Activated CD8-positive, alpha-beta memory T cell treated with anti-CD3 and anti-CD28 coated beads, Interleukin-2, amount 50 U/mL, for 24 hours (primary cell): ENCODE measurements around the gene GPR161.
A peak's percentile ranks its signal among the peaks of the same experiment; 100 is the strongest.

ENCODE experiments used
- DNase-seq: peaks from one replicate; pipeline ENCODE4 v3.0.0-alpha.2; 2020; ENCODE audit errors: extremely low read depth

GPR161 gene

GRCh38 chr1:168146626-168147025 is 9.9 kb upstream of the GPR161 start:
- DNase-seq = no peak

- no peak for DNase-seq
These were observed 9.4 kb upstream of the GPR161 start for GRCh38 chr1:168146160-168146539.

- peak; percentile 57 for DNase-seq
These were observed 8.7 kb upstream of the GPR161 start for GRCh38 chr1:168145184-168146159.

DNA sequence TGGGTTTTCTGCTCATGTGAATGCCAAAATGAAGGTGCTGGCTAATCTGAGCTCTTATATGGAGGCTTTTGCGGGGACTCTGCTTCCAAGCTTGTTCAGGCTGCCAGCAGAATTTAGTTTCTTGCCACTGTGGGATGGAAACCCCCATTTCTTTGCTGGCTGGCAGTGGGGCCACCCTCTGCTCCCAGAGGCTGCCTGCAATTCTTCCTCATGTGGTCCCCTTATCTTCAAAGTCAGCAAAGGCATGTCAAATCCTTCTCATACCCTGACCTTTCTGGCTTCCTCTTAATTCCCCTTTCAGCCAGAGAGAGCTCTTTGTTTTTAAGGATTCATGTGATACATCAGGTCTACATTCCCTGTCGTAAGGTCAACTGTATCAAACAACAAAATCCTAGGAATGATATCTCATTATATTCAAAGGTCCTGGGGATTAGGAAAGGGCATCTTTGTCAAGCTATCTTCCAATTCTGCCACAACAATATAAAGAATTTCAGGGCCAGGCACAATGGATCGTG is 5.2 kb upstream of the GPR161 start:
- DNase-seq = no peak

DNA sequence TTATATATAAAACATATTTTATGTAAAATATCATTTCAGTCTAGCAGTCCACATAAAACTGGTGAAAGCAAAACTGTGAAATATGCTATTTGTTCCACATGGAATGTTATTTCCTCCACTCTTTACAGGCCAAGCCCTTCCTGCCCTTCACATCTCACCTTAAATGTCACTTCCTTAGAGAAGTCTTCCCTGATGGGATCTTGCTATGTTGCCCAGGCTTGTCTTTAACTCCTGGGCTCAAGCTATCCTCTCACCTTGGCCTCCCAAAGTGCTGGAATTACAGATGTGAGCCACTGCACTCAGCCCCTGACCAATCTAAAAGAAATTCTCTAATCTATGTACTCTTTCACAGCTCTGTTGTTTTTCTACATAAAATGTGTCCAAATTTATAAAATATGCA is 2.3 kb upstream of the GPR161 start:
- no peak for DNase-seq

DNA sequence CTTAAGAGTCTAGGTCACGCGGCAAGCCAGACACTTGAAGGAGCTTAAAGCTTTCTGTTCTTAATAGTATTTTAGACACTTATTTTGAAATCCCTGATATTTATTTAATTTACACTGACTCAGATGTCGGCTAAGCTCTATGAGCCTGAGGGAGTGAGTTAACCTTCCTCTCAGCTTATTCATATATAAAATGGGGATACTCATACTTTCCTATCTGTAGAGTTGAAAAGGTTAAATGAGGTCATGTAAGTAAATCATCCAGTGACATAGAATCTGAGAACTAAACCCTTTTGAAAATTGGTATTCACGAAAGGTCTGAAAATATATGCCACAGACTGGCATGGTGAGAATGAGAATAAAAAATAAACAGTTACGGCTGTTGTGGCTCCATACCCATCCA is 1.4 kb upstream of the GPR161 start:
- DNase-seq = no peak

GRCh38 chr1:168137515-168137821 is 738 bp upstream of the GPR161 start:
- no peak for DNase-seq

- no peak for DNase-seq
These were observed 615 bp downstream of the GPR161 start for GRCh38 chr1:168135921-168136708.

DNA sequence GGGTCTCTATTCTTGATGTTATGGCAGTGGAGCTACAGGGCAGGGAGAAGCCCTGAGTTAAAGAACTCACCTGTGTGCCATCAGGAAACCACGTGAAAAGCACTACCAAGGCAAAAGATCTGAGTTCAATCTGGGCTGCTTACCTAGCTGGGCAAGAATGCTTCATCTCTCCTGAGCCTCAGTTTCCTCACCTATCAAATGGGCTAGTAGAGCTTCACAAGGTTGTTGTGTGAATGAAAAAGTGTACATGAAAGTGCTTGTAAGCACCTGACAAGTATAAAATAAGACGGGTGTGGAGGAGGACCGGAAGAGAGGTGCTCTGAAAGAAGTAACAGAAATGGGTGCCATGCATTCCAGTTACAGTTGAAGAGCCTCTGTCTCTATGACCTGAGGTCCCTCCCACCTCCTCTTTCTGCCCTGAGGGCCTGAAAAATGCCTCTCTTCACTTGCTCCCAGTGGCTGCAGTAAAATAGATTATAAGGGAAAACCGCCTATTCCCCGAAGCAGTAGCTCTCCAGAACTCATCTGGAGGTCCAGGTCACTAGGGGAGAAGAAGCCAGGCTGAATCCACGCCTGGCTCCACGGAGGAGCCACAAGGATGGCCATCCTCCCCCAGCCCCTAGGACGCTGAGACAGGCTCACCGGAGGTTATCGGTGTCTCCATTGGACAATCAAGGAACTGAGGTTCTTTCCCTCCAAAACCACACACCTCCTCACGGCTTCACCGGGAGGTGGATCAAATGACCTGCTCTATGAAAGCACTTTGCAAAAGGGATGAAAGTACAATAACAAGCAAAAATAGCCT is 1.4 kb downstream of the GPR161 start:
- no peak for DNase-seq

DNA sequence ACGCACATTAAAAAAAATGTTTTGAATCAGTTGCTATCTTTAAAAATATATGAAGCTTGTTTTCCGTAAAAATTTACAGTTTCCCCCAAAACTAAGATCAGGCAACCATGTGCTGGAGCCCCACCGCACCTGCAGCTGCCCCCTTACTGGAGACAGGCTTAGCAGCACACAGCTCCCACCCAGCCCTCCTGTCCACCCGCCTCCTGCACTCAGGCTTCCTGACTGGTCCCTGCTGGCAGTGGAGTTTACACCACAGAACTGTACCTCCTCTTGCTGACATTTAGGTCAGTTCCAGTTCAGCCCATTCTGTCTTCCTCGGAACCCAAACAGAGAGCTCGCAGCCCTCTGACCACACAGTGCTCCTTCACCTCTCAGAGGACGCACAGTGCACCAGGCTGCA is 2.1 kb downstream of the GPR161 start:
- DNase-seq = no peak

DNA sequence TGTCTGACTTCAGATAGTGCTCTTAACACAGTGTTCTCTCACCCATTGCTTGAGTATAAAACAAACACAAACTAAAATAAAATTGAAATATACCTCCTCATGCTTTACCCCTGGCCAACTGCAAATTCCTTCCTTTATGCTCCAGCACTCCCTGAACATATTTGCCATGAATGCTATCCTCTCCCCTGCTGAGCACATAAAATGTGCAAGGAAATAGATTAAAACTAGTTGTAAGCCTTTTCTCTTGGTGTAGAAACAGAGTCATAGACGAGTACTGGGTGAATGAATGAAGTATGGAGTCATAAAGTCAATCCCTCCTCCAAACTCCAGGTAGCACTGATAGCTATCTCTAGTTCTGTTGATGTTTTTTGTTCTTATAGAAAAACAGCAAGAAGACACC is 2.6 kb downstream of the GPR161 start:
- no peak for DNase-seq

GRCh38 chr1:168129933-168130332 is 6.8 kb downstream of the GPR161 start:
- no peak for DNase-seq

GRCh38 chr1:168127503-168127902 is 9.2 kb downstream of the GPR161 start:
- DNase-seq = no peak

- DNase-seq = no peak
These were observed 11.7 kb downstream of the GPR161 start for GRCh38 chr1:168125051-168125450.

- no peak for DNase-seq
These were observed 15.2 kb downstream of the GPR161 start for GRCh38 chr1:168121401-168122011.

- DNase-seq = no peak
These were observed 17.0 kb downstream of the GPR161 start for GRCh38 chr1:168119750-168120149.

DNA sequence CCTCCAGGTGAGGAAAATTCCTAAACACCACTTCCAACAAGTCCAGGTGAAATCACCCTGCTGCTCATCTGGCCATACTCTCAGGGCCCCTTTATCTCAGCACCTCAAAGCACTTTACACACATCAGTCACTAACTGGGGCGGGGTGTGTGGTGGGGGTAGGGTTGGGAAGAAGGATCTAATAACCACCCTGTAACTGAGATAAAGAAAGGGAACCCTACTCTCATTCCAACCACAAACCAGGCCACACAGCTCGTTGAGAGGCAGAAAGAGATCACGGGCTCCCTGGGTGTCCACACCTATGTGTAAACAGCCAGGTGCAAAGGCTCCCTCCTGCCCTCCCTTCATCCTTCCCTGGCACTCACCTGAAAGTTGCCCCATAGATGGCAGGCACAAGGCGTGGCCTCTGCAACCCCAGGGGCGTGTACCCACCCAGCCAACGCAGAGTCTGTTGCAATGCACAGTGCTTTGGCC is 20.4 kb downstream of the GPR161 start:
- DNase-seq = no peak

DNA sequence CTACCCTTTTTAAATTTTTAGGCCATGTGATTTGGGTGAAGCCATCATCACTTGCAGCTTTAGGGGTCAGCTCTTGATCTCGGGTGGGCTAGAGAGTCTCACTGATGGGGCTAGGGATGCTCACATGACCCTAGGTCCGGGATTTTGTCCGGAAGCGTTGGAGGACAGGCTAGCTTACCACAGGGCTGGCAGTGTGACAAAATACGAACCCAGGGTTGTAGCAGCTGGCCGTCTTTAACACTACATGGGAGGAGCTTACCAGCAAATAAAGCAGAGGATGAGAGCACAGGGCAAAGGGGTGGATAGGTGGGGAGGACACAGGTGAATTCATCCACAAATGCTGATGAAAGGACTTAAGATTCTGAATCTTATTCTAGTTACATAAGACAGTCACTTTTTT is 21.9 kb downstream of the GPR161 start:
- DNase-seq = no peak

DNA sequence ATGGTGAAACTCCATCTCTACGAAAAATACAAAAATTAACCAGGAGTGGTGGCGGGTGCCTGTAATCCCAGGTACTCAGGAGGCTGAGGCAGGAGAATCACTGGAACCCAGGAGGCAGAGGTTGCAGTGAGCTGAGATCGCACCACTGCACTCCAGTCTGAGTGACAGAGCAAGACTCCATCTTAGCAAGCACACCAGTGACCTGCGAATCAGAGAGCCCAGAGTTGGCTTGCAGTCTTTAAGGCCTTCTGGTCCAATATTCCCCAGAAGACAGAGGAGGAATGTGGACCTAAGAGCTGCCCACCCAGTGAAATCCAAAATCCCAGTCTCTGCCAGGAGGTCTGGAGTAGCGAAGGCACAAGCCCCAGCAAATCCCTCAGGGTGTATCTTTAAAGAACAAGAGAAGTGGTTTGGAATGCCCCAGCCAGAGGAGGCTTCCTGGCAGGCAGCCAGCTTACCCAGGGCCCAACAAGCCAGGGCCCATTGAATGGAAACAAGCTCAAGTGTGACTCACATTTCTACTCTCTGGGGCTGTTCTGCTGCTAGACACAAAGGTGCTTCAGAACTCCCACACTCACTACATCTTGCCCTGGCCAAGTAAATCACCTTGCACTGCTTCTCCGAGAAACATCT is 23.9 kb downstream of the GPR161 start:
- DNase-seq = no peak

GRCh38 chr1:168110896-168111545 is 25.7 kb downstream of the GPR161 start:
- no peak for DNase-seq
